Testis (tissue), 3 donors: ENCODE measurements around the gene TXLNB. TPM values are rescaled to one million over a fixed set of nuclear protein-coding genes. Genes with fewer than 3 reads are reported as not detected.

Experiments used
- polyA plus RNA-seq: library from polyadenylated mRNA; stranded (reverse); fragments of 350-450 nt; fragmentation: Illumina TruSeq; extraction: RNeasy Lipid Tissue Mini Kit (QIAGEN cat#74804); gene quantifications from one replicate; pipeline ENCODE4 v1.2.3, GENCODE V29; 2014; ENCODE audit warnings: low read depth, low replicate concordance; ENCODE audit not compliant: insufficient read depth
- total RNA-seq, 2 donors: library from RNA; depleted of rRNA; stranded (reverse); fragments of >200 nt; gene quantifications; one replicate each; pipeline ENCODE4 v1.2.3, GENCODE V29; 2016

Gene TXLNB
- total and polyA plus RNA-seq, 3 donors from 2014 or later = 3.7 to 4.5 (median 4.1) TPM

Other genes starting within 250 kb of the TXLNB start
- gene HECA, start 156.9 kb downstream of the TXLNB start, total RNA-seq = 10 to 100 TPM; 40.2 to 47.4 TPM
- 19.1 TPM for gene HECA, start 156.9 kb downstream of the TXLNB start, polyA plus RNA-seq
- gene CITED2, start 82.7 kb upstream of the TXLNB start, total RNA-seq = 100 to 1,000 TPM in 1 of 2 donors, 10 to 100 TPM in 1; 70.2 to 115 TPM
- gene CITED2, start 82.7 kb upstream of the TXLNB start, polyA plus RNA-seq = 65.2 TPM